Measurements from ENCODE around the gene SIRT6.
"Not testable (repeated sequence)": the region's sequence is repeated elsewhere in the genome, so short reads cannot be mapped to it uniquely, and the experiment has no call there.

The SIRT6 gene

DNA sequence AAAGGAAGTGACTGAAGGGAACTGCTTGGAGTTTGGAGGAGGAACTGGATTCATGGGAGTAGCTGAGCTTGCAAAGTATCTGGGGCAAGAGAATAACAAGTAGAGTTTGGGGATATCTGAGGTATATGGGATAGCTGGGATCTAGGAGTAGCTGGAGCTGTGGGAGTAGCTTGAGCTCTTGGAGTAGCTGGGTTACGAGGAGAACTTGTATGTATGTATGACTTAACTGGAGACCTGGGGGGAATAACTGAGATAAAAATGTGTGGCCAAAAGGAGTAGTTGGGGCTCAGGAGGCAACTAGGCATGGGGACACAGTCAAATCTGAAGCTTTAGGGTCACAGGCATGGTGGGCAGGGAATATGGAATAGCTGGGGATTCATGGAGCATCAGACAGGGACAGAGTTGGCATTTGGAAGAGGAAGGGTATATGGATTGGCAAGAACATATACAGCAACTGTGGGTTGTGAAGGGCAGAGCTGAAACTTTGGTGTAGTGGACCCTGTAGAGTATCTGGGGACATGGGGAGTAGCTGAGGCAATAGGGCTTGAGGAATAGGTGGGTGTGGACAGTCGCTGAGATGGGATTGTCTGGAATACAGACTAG, 18.7 kb upstream of the SIRT6 start:
- no peak for DNase-seq

DNA sequence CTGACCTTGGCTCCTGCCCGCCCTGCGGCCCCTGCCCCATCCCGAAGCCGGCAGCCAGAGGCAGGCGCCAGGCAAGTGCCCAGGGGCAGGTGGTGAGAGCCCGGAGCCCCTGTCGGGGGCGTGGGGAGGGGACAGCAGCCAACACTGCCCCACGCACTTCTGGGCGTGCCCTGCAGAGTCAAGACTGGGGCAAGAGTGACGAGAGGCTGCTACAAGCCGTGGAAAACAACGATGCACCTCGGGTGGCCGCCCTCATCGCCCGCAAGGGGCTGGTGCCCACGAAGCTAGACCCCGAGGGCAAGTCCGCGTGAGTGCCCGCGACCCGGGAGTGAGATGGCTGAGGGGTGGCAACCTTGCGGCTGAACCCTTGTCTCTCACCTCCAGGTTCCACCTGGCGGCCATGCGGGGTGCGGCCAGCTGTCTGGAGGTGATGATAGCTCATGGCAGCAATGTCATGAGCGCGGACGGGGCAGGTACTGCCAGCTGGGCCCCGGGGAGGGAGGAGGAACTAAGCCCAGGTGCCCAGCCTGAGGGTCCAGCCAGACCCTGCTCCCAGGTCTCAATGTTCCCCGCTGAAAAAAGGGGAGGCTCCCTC, 17.4 kb upstream of the SIRT6 start:
- DNase-seq = no peak

GRCh38 chr19:4198467-4199126, 16.2 kb upstream of the SIRT6 start:
- no peak for DNase-seq

GRCh38 chr19:4197625-4198466, 15.5 kb upstream of the SIRT6 start:
- peak; percentile 28 for DNase-seq

- DNase-seq = no peak
Measured at GRCh38 chr19:4197228-4197624, 14.9 kb upstream of the SIRT6 start.

- no peak for DNase-seq
Measured at GRCh38 chr19:4196587-4197148, 14.3 kb upstream of the SIRT6 start.

GRCh38 chr19:4196009-4196408, 13.6 kb upstream of the SIRT6 start:
- DNase-seq = no peak

DNA sequence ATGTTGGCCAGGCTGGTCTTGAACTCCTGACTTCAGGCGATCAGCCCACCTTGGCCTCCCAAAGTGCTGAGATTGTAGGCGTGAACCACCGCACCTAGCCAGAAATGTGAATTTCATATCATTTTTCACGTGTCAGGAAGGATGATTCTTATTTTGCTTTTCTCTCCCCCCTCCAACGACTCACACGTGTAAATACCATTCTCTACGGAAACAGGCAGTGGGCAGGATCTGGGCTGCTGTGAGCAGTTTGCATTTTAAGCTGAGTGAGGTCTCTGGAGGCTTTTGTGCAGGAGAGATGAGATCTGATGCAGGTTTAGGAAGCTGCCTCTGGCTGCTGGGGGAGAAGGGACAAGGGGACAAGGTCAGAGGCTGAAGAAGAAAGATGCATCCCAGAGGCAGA, 12.0 kb upstream of the SIRT6 start:
- no peak for DNase-seq

DNA sequence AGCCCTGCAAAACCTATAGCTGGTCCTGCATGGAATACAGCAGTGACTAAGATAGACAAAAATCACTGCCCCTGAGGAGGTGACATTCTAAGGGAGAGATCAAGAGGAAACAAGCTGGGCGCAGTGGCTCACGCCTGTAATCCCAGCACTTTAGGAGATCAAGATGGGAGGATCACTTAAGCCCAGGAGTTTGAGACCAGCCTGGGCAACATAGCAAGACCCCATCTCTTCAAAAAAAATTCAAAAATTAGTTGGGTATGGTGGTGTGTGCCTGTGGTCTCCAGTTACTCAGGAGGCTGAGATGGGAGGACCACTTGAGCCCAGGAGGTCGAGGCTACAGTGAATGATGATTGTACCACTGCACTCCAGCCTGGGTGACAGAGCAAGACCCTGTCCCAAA, 10.2 kb upstream of the SIRT6 start:
- not testable (repeated sequence) for DNase-seq

- DNase-seq = no peak
Measured at GRCh38 chr19:4189641-4190040, 7.3 kb upstream of the SIRT6 start.

GRCh38 chr19:4187313-4188122, 5.2 kb upstream of the SIRT6 start:
- no peak for DNase-seq

GRCh38 chr19:4186087-4186993, 4.0 kb upstream of the SIRT6 start:
- DNase-seq = peak; percentile 50

- DNase-seq = no peak
Measured at GRCh38 chr19:4185413-4186086, 3.2 kb upstream of the SIRT6 start.

DNA sequence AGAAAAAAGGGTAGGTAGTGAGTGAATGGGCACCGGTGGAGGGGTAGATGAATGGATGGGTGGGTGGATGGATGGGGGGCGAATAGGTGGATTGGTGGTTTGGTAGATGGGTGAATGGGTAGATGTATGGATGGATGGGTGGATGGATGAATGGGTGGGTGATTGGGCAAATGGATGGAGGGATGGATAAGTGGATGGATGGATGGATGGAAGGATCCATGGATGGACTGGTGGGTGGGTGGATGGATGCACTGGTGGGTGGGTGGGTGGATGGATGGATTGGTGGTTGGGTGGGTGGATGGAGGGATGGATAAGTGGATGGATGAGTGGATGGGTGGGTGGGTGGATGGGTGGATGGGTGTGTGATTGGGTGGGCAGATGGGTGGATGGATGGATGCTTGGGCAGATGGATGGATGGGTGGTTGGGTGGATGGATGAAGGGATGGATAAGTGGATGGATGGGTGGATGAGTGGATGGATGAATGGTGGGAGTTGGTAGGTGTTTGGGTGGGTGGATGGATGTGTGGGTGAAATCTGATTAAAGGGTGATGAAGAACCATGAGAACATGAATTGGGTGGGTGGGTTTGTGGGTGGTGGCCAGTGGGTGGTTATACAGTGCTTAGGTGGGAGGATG, 2.5 kb upstream of the SIRT6 start:
- no peak for DNase-seq

- peak; percentile 37 for DNase-seq
Measured at GRCh38 chr19:4183967-4184717, 1.8 kb upstream of the SIRT6 start.

DNA sequence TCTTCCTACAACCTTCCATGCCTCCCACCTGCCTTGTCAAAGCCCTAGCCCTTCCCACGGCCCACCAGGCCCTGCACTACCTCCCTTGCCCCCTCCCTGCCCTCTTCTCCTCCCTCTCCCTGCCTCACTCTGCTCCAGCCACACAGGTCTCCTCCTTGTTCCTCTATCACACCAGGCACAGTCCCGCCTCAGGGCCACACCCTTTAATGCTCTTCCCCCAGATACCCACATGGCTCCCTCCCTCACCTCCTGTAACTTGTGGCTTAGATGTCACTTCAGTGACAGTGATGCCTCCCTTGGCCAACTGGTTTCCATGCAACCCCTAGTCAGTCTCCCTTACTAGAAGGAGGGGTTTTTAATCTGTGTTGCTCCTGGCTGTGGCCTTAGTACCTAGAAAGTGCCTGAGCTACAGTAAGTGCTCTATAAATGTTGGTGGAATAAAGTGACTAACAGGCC, 1.3 kb downstream of the SIRT6 start:
- no peak for DNase-seq

DNA sequence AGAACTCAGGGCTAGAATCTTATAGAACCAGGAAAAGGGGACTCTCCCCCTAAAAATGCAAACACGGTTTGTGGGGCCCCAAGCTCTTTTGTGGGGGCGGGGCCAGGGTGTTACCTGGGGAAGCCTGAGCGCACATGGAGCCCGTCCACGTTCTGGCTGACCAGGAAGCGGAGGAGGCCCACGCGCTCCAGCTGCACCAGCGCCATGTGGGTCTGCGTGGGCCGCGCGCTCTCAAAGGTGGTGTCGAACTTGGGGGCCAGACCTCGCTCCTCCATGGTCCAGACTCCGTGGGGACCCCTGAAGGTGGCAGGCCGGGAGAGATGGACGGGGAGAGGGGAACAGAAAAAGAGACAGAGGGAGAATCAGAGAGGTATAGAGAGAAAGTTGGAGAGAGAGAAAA, 3.4 kb downstream of the SIRT6 start:
- no peak for DNase-seq

- no peak for DNase-seq
Measured at GRCh38 chr19:4177146-4177545, 5.2 kb downstream of the SIRT6 start.

- no peak for DNase-seq
Measured at GRCh38 chr19:4175669-4175931, 6.8 kb downstream of the SIRT6 start.
